ENCODE measurements around the gene HBD.
"Not testable (repeated sequence)": the region's sequence is repeated elsewhere in the genome, so short reads cannot be mapped to it uniquely, and the experiment has no call there.

The HBD gene

GRCh38 chr11:5234381-5234834 lies at the start of gene HBD:
Gene HBD, minus strand, starts transcription at chr11:5234483. Its CDS starts 50 bp downstream, at chr11:5234433.
- DNase-seq (ENCODE audit: low read depth in 2 of 2) = no peak

- no peak for DNase-seq (ENCODE audit: low read depth in 2 of 2)
Measured at GRCh38 chr11:5283882-5284281, 49.6 kb upstream of the HBD start.

GRCh38 chr11:5283086-5283485 lies 48.8 kb upstream of the HBD start:
- DNase-seq (ENCODE audit: low read depth in 2 of 2) = no peak

- no peak for DNase-seq (ENCODE audit: low read depth in 2 of 2)
Measured at GRCh38 chr11:5282628-5283027, 48.3 kb upstream of the HBD start.

- DNase-seq (ENCODE audit: low read depth in 2 of 2) = no peak
Measured at GRCh38 chr11:5281596-5281995, 47.3 kb upstream of the HBD start.

GRCh38 chr11:5280582-5281102 lies 46.4 kb upstream of the HBD start:
- no peak for DNase-seq (ENCODE audit: low read depth in 2 of 2)

- DNase-seq (ENCODE audit: low read depth in 2 of 2) = no peak
Measured at GRCh38 chr11:5279471-5280090, 45.3 kb upstream of the HBD start.

GRCh38 chr11:5277807-5278382 lies 43.6 kb upstream of the HBD start:
- no peak for DNase-seq (ENCODE audit: low read depth in 2 of 2)

- no peak for DNase-seq (ENCODE audit: low read depth in 2 of 2)
Measured at GRCh38 chr11:5276697-5277096, 42.4 kb upstream of the HBD start.

- DNase-seq (ENCODE audit: low read depth in 2 of 2) = no peak
Measured at GRCh38 chr11:5275369-5276110, 41.3 kb upstream of the HBD start.

- DNase-seq (ENCODE audit: low read depth in 2 of 2) = no peak
Measured at GRCh38 chr11:5274395-5274794, 40.1 kb upstream of the HBD start.

GRCh38 chr11:5272395-5273017 lies 38.2 kb upstream of the HBD start:
- DNase-seq (ENCODE audit: low read depth in 2 of 2) = no peak

- DNase-seq (ENCODE audit: low read depth in 2 of 2) = no peak
Measured at GRCh38 chr11:5269715-5270147, 35.4 kb upstream of the HBD start, which contains the start of gene HBE1. Gene HBE1, minus strand, starts transcription at chr11:5269945. Its CDS starts 55 bp downstream, at chr11:5269890.

GRCh38 chr11:5267033-5267563 lies 32.8 kb upstream of the HBD start:
- no peak for DNase-seq (ENCODE audit: low read depth in 2 of 2)

- no peak for DNase-seq (ENCODE audit: low read depth in 2 of 2)
Measured at GRCh38 chr11:5266609-5267008, 32.3 kb upstream of the HBD start.

- no peak for DNase-seq (ENCODE audit: low read depth in 2 of 2)
Measured at GRCh38 chr11:5265832-5266231, 31.5 kb upstream of the HBD start.

- DNase-seq (ENCODE audit: low read depth in 2 of 2) = no peak
Measured at GRCh38 chr11:5258543-5259262, 24.4 kb upstream of the HBD start.

- no peak for DNase-seq (ENCODE audit: low read depth in 2 of 2)
Measured at GRCh38 chr11:5257296-5257695, 23.0 kb upstream of the HBD start.

- not testable (repeated sequence) for DNase-seq (ENCODE audit: low read depth in 2 of 2)
Measured at GRCh38 chr11:5254646-5255413, 20.5 kb upstream of the HBD start, which contains the start of gene HBG2. Gene HBG2, minus strand, starts transcription at chr11:5254781. Its CDS starts 53 bp downstream, at chr11:5254728.

GRCh38 chr11:5254023-5254422 lies 19.7 kb upstream of the HBD start:
- not testable (repeated sequence) for DNase-seq (ENCODE audit: low read depth in 2 of 2)
